Adipocyte (in vitro differentiated cells): Measurements from ENCODE around the gene ATRN.
"Not testable (repeated sequence)": the region's sequence is repeated elsewhere in the genome, so short reads cannot be mapped to it uniquely, and the experiment has no call there.

Experiments
- DNase-seq: peaks from one replicate; pipeline ENCODE4 v3.0.0-alpha.2; 2015; ENCODE audit warnings: low read depth
- H3K27me3 ChIP-seq: replicated peaks from 2 replicates; pipeline ENCODE4 v1.7.0; 2013; ENCODE audit warnings: mild to moderate bottlenecking, low read length, moderate library complexity; ENCODE audit not compliant: control insufficient read depth, insufficient read depth
- H3K36me3 ChIP-seq: 2 replicates; pipeline ENCODE4 v1.7.0; 2013; ENCODE audit warnings: low read length, mild to moderate bottlenecking, moderate library complexity; ENCODE audit not compliant: control insufficient read depth, insufficient read depth, severe bottlenecking
- H3K4me1 ChIP-seq: 2 replicates; pipeline ENCODE4 v1.7.0; 2013; ENCODE audit warnings: mild to moderate bottlenecking, low read length, moderate library complexity; ENCODE audit not compliant: control insufficient read depth, insufficient read depth
- H3K4me3 ChIP-seq: 2 replicates; pipeline ENCODE4 v1.7.0; 2013; ENCODE audit warnings: mild to moderate bottlenecking, low read length, moderate library complexity
- H3K9ac ChIP-seq: 2 replicates; pipeline ENCODE4 v1.7.0; 2013; ENCODE audit warnings: mild to moderate bottlenecking, low read length, moderate library complexity
- H3K9me3 ChIP-seq: 2 replicates; pipeline ENCODE4 v1.7.0; 2013; ENCODE audit warnings: mild to moderate bottlenecking, low read length, moderate library complexity; ENCODE audit not compliant: control insufficient read depth

Gene ATRN

GRCh38 chr20:3521852-3522740, 51.3 kb downstream of the ATRN start:
- Histone ChIP-seq H3K36me3 (no peaks in the 10 kb centered on the region), H3K4me3 (no peak overlapping the region), H3K27me3 (no peaks in the 10 kb centered on the region), H3K4me1 (peaks cover 8% of the 10 kb centered on the region), H3K9ac (no peak overlapping the region), H3K9me3 (no peaks in the 10 kb centered on the region)
- DNase-seq: no peak

- H3K27me3 ChIP-seq, DNase-seq, H3K4me3 ChIP-seq, H3K4me1 ChIP-seq, H3K9me3 ChIP-seq, H3K36me3 ChIP-seq, H3K9ac ChIP-seq: not testable (repeated sequence)
These were observed 53.9 kb downstream of the ATRN start for GRCh38 chr20:3524696-3525095.

GRCh38 chr20:3532089-3532615, 61.3 kb downstream of the ATRN start:
- Histone ChIP-seq H3K9ac (no peak overlapping the region), H3K4me1 (no peaks in the 10 kb centered on the region), H3K36me3 (peaks cover 5% of the 10 kb centered on the region), H3K4me3 (no peak overlapping the region), H3K9me3 (no peaks in the 10 kb centered on the region), H3K27me3 (no peaks in the 10 kb centered on the region)
- DNase-seq: no peak

GRCh38 chr20:3537733-3538132, 66.9 kb downstream of the ATRN start:
- not testable (repeated sequence) for H3K4me1 ChIP-seq, H3K9me3 ChIP-seq, DNase-seq, H3K27me3 ChIP-seq, H3K4me3 ChIP-seq, H3K9ac ChIP-seq
- peaks cover 20% of the 10 kb centered on the region for H3K36me3 ChIP-seq

- Histone ChIP-seq H3K9me3 (no peaks in the 10 kb centered on the region), H3K27me3 (no peaks in the 10 kb centered on the region), H3K4me1 (no peaks in the 10 kb centered on the region), H3K4me3 (no peak overlapping the region), H3K36me3 (peaks cover 24% of the 10 kb centered on the region), H3K9ac (no peak overlapping the region)
- no peak for DNase-seq
These were observed 68.7 kb downstream of the ATRN start for GRCh38 chr20:3539311-3540107.

DNA sequence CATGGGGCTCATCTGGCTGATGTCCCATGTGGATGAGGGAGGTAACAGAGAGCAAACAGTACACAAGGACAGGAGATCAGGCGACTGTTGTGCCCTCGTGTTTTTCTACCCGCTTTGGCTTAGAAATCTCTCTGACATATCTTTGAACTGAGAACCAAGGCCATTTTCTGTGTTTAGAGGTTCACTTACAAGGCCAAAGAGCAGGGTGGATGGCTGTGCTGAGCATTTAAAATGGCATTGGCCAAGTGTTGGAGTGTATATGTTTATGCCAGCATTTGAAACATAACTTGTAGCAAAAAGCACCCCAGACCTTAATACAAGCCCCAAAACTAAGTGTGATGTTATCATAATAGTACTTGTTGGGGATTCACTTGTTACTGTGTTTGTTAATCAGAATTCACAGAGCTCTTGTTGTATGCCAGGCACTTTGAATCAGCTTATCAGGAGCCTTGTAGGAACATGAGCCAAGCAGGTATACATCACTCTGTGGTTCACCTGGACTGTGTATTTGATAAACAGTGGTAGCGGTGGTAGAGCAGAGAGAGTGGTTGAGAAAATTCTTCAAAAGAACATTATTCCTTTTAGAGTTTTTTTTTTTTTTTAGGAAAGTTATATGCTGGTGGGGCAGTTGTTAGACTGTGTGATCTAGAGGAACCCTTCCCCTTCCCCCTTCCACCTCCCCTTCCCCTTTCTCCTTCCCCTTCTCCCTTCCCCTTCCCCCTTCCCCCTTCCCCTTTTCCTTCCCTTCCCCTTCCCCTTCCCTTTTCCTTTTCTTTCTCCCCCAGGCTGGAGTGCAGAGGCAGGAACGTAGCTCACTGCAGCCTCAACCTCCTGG, 71.3 kb downstream of the ATRN start:
- DNase-seq: no peak
- no peak overlapping the region for H3K9ac ChIP-seq
- no peak overlapping the region for H3K4me3 ChIP-seq
- H3K36me3 ChIP-seq: peaks cover 30% of the 10 kb centered on the region
- no peaks in the 10 kb centered on the region for H3K27me3 ChIP-seq
- no peaks in the 10 kb centered on the region for H3K4me1 ChIP-seq
- H3K9me3 ChIP-seq: no peaks in the 10 kb centered on the region

DNA sequence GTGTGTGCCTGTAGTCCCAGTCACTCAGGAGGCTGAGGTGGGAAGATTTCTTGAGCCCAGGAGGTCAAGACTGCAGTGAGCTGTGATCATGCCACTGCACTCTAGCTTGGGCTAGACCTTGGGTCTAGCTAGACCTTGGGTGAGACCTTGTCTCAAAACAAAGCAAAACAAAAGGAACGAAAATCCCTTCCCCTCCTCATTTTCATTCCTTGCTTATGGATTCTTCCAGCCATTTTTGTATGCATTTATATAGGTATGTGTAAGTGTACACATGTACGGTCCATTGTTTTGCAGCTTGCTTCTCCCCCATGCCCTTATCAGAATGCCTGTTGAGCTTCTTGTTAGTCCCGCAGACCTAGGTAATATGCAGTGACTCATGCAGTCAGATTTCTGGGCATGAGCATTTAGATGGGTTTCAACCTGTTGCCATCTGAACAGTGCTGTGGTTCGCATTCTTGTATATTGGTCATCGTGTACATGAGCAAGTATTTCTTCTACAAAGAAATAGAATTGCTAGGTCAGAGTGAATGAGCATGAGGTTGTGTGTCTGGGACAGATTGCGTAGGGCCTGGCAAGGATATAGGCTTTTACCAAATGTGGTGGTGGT, 73.2 kb downstream of the ATRN start:
- Histone ChIP-seq H3K36me3 (peaks cover 34% of the 10 kb centered on the region), H3K9me3 (no peaks in the 10 kb centered on the region), H3K4me3 (no peak overlapping the region), H3K4me1 (no peaks in the 10 kb centered on the region), H3K9ac (no peak overlapping the region), H3K27me3 (no peaks in the 10 kb centered on the region)
- DNase-seq: no peak

DNA sequence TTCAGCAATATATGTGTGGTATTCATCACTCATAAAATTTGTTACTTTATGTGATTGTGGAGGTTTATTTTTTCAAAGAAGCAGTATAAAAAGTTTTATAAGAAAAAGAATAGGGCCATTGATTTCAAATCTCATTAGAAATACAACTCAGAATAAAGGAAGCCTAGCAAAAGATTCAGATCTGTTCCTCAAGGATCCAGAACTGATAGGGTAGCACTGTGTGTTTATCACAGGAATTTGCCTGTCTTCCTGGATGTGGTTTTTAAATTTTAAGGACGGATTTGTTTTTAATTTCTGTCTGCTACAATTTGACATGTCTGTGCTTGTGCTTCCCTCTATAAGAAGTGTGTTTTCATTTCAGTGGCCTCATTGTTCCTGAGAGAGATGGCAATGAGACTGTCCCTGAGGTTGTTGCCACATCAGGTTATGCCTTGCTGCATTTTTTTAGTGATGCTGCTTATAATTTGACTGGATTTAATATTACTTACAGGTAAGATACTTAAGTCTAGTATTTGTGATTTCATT, 74.6 kb downstream of the ATRN start:
- Histone ChIP-seq H3K27me3 (no peaks in the 10 kb centered on the region), H3K4me1 (no peaks in the 10 kb centered on the region), H3K9me3 (no peaks in the 10 kb centered on the region), H3K36me3 (peaks cover 37% of the 10 kb centered on the region), H3K9ac (no peak overlapping the region), H3K4me3 (no peak overlapping the region)
- no peak for DNase-seq

GRCh38 chr20:3547906-3548305, 77.1 kb downstream of the ATRN start:
- Histone ChIP-seq H3K9ac (no peak overlapping the region), H3K27me3 (no peaks in the 10 kb centered on the region), H3K9me3 (no peaks in the 10 kb centered on the region), H3K4me1 (peaks cover 4% of the 10 kb centered on the region), H3K4me3 (no peak overlapping the region), H3K36me3 (peaks cover 33% of the 10 kb centered on the region)
- peak; percentile 16 for DNase-seq

- Histone ChIP-seq H3K9me3 (no peaks in the 10 kb centered on the region), H3K9ac (no peak overlapping the region), H3K36me3 (peaks cover 28% of the 10 kb centered on the region), H3K27me3 (no peaks in the 10 kb centered on the region), H3K4me3 (no peak overlapping the region), H3K4me1 (peaks cover 4% of the 10 kb centered on the region)
- no peak for DNase-seq
These were observed 80.0 kb downstream of the ATRN start for GRCh38 chr20:3550837-3551236.
